Measurements from ENCODE around the gene SLC16A7.
"Not testable (repeated sequence)": the region's sequence is repeated elsewhere in the genome, so short reads cannot be mapped to it uniquely, and the experiment has no call there.

Gene SLC16A7

DNA sequence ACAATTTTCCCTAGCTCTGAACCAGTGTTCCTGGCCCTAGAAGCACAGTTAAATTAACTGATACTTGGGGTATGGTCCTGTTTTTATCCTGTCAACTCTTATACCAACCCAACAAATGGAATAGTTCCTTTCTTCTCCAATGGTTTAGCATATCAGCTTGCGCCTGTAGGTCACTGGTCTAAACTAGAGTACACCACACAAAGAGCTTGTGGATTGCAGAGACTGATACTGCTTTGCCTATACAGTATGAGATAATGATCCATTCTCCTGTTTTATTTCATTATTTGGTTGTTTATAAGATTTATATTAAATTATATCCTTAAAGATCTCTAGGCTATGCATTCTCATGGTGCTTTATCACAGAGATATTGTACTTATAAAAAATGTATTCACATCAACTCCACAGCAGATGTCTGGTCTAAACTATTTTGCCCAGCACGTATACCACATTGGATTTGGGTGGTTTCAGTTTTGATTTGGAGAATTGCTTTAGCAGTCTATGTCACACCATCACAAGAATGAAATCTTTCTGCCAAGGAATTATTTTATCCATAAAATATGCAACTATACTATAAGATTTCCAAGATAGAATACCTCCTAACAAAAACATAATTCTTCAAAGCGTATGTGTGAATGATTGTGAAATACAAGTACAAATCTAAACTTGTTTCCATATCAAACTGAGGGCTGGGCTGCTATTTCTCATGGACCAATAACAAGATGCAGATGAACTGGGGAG lies 142.1 kb downstream of the SLC16A7 start:
- DNase-seq: no peak

DNA sequence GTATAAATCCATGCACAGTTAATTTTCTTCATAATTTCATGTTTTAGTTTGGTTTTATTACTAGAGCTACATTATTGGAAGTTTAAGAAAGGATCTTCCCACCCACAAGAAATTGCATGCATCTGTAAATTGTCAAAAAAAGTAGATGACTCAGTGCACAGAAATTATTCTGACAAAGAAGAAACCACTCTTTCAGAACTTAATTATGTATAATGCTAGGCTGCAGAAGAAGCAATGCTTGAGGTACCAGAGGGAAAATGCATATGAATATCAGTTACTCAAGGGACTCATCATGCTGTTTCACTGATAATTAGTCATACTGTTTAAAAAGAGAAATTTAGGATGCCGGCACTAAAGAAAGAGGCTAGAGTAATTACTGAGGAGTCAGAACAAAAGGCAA lies 147.0 kb downstream of the SLC16A7 start:
- no peak for DNase-seq

DNA sequence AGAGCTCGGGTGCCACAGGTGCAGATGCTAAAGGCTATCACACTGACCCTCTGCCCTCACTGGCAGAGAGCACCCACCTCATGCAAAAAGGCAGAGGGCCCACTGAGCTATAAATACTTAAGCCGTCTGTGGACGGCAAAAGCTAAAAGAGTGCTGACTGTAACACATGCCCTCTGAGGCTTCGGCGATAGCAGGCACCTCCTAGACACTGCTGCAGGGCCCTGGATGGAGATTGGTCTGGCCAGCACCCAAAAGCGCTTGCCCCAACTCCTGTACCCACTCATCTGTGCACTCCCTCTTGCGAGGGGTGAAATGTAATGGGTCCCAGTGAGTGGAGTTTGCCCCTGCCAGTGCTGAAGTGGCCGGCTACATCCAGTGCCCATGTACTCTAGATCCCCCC lies 148.7 kb downstream of the SLC16A7 start:
- DNase-seq: no peak

DNA sequence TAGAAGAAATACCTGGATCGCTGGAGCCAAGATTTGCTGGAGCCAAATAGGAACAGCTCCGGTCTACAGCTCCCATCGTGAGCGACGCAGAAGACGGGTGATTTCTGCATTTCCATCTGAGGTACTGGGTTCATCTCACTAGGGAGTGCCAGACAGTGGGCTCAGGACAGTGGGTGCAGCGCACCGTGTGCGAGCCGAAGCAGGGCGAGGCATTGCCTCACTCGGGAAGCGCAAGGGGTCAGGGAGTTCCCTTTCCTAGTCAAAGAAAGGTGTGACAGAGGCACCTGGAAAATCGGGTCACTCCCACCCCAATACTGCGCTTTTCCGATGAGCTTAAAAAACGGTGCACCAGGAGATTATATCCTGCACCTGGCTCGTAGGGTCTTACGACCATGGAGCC lies 155.3 kb downstream of the SLC16A7 start:
- not testable (repeated sequence) for DNase-seq

DNA sequence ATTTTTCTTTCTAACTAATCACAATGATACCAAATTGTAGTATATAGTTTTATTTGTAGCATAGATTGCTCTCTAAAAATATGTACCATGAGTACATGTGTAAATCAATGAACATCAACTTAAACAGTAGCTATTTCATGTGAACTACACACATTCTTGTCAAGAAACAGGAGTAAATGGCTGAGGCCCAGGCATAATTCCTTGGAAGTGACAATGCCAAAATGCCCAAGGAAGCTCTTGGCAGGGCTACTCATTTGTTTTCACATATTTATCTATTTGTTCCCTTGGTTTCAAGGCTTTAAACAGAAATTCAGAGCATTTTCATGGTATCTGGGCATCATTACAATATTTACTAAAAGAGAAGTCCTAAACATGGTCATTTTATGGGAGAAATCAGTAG lies 165.7 kb downstream of the SLC16A7 start:
- no peak for DNase-seq

DNA sequence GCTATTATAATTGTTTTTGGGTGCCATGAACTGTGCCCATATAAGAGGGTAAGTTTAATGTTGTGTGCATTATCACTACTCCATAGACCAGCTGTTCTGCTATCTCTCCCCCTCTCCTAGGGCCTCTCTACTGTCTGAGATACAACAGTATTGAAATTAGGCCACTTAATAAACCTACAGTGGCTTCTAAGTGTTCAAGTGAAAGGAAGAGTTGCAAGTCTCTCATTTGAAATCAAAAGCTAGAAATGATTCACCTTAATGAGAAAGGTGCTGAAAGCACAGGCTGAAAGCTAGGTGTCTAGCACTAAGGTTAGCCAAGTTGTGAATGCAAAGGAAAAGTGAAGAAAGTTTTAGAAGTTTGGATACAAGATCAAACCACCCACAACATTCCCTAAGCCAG lies 168.0 kb downstream of the SLC16A7 start:
- DNase-seq: no peak

DNA sequence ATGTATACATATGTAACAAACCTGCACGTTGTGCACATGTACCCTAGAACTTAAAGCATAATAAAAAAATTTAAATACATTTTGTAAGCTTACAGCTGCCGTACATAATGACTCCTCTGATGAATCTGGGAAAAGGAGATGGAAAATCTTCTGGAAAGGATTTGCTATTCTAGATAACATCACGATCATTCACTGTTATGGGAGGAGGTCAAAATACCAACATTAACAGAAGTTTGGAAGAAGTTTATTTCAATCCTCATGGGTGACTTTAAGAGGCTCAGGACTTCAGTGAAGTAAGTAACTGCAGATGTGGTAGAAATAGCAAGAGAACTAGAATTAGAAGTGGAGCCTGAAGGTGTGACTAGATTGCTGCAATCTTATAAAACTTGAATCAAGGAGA lies 172.2 kb downstream of the SLC16A7 start:
- DNase-seq: no peak

DNA sequence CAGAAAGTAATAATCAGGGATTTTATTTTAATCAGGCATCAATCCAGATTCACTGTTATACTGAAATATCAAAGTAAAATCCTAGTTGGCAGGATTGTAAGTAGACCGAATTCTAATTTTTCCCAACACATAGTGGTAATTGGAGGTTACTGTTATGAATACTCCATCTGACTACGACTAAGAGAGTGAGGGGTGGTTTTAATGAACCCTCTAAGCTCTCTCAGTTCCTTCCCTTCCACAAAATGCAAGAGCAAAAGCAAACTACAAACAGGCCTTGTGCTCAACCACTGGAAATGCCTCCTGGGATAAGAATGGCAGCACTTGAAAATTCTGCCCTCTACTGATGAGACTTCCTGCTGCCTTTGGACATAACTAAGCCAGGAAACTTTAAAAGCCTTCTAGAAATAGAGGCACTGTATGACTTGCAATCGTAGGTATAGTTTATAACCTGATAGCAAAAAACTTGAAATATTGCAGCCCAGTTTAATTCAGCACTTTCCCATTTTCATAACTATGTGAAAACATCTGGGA lies 184.8 kb downstream of the SLC16A7 start:
- DNase-seq: no peak

DNA sequence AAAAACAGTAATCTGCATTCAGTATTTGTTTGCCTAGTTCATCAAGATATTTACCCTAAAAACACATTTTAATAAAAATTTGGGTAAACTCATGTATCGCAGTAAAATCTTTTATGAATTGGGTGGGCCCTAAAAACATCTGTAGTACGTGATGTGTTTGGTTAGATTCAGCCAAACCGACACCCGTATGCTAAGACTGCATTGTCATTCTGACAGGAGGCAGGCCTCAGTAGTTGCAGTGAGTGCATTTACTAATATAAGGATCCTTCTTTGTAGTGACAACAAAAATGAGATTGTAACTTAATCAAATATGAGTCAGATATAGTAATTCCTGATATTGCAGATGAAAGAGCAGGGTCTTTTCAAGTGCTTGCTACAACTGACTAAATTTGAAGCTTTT lies 191.8 kb downstream of the SLC16A7 start:
- no peak for DNase-seq

DNA sequence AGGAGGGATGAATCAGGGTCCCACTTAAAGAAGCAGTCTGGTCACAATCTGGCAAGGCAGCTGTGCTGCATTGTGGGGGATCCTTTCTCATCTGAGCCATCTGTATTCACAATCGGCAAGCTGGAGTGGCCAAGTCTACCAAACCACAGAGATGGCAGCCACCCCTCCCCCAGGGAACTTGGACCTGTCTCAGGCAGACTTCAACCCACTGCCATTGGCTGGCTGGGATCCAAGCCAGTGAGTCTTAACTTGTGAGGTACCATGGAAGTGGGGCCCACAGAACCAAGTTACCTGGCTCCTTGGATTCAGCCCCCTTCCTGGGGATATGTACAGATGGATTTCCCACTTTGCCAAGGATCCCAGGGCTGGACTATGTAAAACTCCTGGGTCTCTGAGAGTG lies 196.8 kb downstream of the SLC16A7 start:
- DNase-seq: no peak

DNA sequence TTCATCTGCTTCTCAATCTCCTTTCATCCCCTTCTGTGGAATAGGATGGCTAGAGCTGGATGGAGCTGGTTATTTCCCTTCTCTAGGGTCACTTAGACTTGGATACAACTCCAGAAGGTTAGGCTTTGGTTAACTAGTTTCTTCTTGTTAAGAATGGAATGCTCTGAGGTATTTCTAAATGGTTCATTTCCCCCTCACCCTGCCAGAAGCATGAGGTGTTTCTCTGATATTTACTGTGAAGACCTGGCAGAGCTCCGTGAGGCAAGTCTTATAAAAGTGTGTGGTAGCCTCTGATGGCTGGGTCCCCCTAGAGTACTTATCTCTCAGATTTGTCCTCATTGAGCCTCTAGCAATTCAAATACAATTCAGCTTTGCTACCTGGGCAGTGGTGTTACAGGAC lies 207.9 kb downstream of the SLC16A7 start:
- no peak for DNase-seq

DNA sequence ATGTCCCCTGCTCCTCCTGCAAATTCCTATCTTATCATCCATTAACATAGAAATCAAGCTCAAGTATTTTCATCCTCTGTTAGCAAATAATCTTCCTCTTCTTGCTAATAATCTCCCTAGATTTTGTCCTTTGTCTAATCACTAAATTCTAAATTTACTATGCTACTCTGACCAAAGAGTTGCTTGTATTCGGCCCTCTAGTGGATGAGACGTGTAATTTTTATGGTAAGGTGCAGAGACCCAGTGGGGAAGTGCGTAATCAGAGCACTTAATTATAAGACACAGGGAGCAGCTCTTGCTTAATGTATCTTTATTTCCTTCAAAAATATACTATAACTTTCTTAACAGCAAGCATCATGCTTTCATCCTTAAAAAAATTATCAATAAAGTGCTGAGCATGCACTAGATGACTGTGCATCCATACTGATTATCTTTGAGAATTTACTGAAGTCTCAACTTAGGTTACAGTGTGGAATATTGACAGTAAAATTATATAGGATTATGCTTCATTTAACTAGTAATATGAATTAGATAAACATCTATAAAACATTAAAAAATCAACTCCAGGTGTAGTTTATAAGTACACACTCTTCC lies 212.6 kb downstream of the SLC16A7 start:
- DNase-seq: no peak

DNA sequence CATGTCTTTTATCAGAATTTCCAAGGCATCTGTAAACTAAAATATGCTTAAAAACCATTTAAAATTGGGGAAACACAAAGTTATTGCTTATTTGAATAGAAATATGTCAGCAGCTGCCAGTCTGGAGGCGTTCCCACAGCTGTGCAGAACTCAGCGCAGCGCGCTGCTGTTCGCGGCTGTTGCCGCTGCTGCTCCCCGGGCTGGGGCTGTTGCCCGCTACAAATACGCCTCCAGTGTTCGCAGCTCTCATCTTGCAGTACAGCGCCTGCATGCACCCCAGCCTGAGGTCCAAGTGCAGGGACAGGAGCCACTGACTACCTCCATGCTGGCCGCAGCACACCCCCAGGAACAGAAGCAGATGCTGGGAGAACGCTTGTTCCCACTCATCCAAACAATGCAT lies 216.2 kb downstream of the SLC16A7 start:
- DNase-seq: no peak

DNA sequence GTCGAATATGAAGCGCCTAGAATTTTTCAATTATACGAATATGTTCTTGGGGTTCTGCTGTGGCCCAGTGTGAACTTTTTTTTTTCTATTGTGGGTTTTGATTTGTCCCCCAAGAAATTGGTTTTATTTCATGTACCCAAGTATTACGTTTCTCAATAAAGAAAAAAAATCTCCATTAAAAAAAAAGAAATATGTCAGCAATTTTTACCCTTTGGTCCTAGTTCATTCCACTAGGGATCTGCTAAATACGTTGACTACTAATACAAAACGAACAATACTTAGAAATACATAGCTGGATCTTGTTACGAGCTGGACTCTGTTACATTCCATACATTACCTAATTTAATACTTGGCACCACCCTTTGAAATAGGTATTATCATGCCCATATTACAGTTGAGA lies 216.9 kb downstream of the SLC16A7 start:
- DNase-seq: no peak

DNA sequence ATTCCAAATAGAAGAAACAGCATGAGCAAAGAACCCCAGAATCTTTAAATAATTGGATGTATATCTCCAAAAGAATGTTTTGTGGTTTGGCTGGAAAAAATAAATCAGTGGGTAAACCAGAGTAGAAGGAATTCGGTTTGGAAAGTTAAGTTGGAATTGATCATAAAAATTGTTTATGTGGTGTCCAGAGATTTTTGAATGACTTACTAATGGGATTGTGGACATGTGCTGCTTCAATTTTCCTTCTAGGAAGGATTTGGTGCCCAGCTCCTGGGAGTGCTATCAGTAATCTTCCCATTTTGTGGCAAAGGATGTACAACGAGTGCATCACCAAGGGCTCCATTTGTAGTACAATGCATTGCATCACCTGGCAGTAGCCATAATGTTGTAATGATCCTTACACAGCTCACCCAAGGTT lies 224.8 kb downstream of the SLC16A7 start:
- DNase-seq: no peak

DNA sequence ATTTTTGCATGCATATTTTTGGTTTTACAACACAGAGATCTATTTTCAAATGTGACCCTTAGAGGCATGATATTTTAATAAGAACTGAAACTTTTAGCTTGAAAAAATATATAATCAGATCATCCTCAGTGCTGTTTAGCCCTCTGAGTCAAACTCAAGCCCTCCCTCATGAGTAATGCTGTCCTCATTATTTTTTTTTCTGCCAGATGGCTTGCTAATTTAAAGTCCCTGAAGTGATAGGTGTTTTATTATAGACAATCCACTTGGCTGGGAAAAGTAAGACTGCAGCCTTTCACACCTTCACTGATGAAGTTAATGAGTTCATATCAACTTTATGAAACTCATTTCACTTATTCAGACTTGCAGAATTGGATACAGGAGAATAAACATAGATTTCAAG lies 227.7 kb downstream of the SLC16A7 start:
- DNase-seq: no peak

DNA sequence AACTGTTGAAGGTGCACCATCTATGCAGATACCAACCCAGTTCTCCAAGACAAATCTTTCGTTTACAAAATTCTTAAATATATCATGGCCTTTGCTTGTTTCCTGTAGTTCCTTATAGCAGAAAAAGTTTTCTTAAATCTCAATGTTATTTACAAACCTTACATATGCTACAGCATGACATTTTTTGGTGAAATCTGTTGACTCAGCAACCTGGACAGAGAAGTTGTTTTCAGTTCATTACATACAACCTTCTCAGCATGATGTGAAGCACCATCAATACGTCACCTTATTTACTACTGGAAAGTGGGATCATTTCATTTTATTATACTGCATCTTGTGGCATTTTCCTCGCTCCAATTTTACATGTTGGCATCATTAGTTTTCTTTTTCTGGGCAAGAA lies 231.9 kb downstream of the SLC16A7 start:
- DNase-seq: no peak

DNA sequence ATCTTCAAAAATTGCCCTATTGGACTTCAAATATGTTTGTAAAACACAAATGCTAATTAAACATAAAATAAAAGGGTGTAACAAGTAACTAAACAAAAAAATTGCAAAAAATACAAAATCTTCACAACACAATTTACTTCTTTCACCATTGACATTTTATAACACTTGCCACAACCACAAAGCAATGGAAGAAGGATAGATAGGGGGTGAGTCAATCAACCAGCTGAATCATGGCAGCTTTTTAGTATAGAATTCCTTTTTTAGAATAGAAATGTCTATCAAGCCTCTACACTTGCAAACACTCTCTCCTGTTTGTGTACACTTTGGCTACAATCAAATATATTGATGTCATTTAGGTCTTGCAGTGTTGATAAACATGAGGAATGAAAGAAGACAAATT lies 232.7 kb downstream of the SLC16A7 start:
- DNase-seq: no peak

DNA sequence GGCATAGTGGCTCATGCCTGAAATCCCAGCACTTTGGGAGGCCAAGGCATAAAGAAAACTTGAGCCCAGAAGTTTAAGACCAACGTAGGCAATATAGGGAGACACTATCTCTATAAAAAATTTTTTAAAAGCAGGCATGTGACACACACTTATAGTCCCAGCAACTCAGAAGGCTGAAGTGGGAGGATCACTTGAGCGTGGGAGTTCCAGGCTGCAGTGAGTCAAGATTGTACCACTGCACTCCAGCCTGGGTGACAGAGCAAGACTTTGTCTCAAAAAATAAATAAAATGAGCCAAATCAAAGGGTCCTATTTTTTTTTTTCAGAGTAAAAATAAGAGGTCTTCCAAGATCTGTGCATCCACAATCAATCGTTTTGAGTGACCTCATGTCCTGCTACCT lies 237.6 kb downstream of the SLC16A7 start:
- DNase-seq: no peak

DNA sequence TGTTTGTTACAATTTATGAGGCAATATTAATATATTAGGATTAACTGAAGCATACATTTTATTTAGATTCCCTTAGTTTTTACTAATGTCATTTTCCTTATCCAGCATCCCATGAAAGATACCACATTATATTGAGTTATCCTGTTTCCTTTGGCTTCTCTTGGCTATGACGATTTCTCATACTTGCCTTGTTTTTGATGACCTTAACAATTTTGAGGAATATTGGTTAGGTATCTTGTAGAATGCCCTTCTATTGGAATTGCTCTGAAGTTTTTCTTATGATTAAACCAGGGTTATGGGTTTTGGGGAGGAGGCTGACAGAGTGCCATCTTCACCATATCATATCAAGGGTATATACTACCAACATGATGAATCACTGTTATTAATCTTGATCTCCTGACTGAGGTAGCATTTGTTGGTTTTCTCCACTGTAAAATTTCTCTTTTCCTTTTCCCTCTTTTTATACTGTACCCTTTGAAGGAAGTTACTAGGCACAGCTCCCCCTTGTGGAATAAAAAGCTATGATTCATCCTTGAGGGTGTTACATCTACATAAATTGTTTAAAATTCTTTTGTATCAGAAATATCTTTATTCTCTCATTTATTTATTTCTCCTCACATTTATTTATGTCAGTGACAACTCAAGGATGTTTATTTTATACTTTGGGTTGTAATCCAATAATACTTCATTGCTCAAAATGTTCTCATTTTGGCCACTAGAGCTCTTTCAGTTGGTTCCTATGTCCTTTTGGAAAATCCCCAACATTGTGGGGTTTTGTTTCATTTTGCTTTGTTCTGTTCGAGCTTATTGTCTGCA lies 239.0 kb downstream of the SLC16A7 start:
- DNase-seq: no peak
